GM21390 (cell line): ENCODE data around the gene CLSTN2.

Source experiments
- ATAC-seq: cut with Tn5 transposase; IDR thresholded peaks from one replicate; pipeline ENCODE4 v1.9.1; 2021; ENCODE audit not compliant: unreplicated experiment

CLSTN2 gene

GRCh38 chr3:140572334-140572733, 637.3 kb downstream of the CLSTN2 start:
- ATAC-seq: no peak

GRCh38 chr3:140573011-140573410, 638.0 kb downstream of the CLSTN2 start:
- no peak for ATAC-seq

GRCh38 chr3:140574375-140574774, 639.4 kb downstream of the CLSTN2 start:
- ATAC-seq: no peak

GRCh38 chr3:140576449-140576848, 641.5 kb downstream of the CLSTN2 start:
- no peak for ATAC-seq

GRCh38 chr3:140577911-140578310, 642.9 kb downstream of the CLSTN2 start:
- no peak for ATAC-seq

GRCh38 chr3:140579260-140579659, 644.3 kb downstream of the CLSTN2 start:
- no peak for ATAC-seq

GRCh38 chr3:140580746-140581145, 645.8 kb downstream of the CLSTN2 start:
- no peak for ATAC-seq

GRCh38 chr3:140584549-140584948, 649.6 kb downstream of the CLSTN2 start:
- no peak for ATAC-seq

- no peak for ATAC-seq
These were observed 650.8 kb downstream of the CLSTN2 start for GRCh38 chr3:140585828-140586227.

- ATAC-seq: no peak
These were observed 651.3 kb downstream of the CLSTN2 start for GRCh38 chr3:140586311-140586710.

- no peak for ATAC-seq
These were observed 653.6 kb downstream of the CLSTN2 start for GRCh38 chr3:140588558-140588957.

- ATAC-seq: no peak
These were observed 658.8 kb downstream of the CLSTN2 start for GRCh38 chr3:140593766-140594165.

- no peak for ATAC-seq
These were observed 660.3 kb downstream of the CLSTN2 start for GRCh38 chr3:140595295-140595694.

GRCh38 chr3:140597364-140597763, 662.4 kb downstream of the CLSTN2 start:
- ATAC-seq: no peak

GRCh38 chr3:140597792-140598191, 662.8 kb downstream of the CLSTN2 start:
- ATAC-seq: no peak

- no peak for ATAC-seq
These were observed 664.0 kb downstream of the CLSTN2 start for GRCh38 chr3:140599009-140599408.

GRCh38 chr3:140599496-140599895, 664.5 kb downstream of the CLSTN2 start:
- no peak for ATAC-seq

GRCh38 chr3:140601881-140602280, 666.9 kb downstream of the CLSTN2 start:
- no peak for ATAC-seq

- ATAC-seq: no peak
These were observed 667.8 kb downstream of the CLSTN2 start for GRCh38 chr3:140602781-140603180.

- ATAC-seq: no peak
These were observed 668.8 kb downstream of the CLSTN2 start for GRCh38 chr3:140603766-140604165.

- ATAC-seq: no peak
These were observed 675.6 kb downstream of the CLSTN2 start for GRCh38 chr3:140610544-140610943.

GRCh38 chr3:140614001-140614400, 679.0 kb downstream of the CLSTN2 start:
- no peak for ATAC-seq

- no peak for ATAC-seq
These were observed 682.1 kb downstream of the CLSTN2 start for GRCh38 chr3:140617135-140617534.

- no peak for ATAC-seq
These were observed 691.9 kb downstream of the CLSTN2 start for GRCh38 chr3:140626856-140627255.
